HS-27A (cell line): ENCODE data around the gene ELOVL7.
A peak's percentile ranks its signal among the peaks of the same experiment; 100 is the strongest.
"Not testable (repeated sequence)": the region's sequence is repeated elsewhere in the genome, so short reads cannot be mapped to it uniquely, and the experiment has no call there.

Experiments
- DNase-seq: peaks from one replicate; pipeline ENCODE4 v3.0.0-alpha.2; 2012; ENCODE audit warnings: low read depth, missing footprints

Gene ELOVL7

DNA sequence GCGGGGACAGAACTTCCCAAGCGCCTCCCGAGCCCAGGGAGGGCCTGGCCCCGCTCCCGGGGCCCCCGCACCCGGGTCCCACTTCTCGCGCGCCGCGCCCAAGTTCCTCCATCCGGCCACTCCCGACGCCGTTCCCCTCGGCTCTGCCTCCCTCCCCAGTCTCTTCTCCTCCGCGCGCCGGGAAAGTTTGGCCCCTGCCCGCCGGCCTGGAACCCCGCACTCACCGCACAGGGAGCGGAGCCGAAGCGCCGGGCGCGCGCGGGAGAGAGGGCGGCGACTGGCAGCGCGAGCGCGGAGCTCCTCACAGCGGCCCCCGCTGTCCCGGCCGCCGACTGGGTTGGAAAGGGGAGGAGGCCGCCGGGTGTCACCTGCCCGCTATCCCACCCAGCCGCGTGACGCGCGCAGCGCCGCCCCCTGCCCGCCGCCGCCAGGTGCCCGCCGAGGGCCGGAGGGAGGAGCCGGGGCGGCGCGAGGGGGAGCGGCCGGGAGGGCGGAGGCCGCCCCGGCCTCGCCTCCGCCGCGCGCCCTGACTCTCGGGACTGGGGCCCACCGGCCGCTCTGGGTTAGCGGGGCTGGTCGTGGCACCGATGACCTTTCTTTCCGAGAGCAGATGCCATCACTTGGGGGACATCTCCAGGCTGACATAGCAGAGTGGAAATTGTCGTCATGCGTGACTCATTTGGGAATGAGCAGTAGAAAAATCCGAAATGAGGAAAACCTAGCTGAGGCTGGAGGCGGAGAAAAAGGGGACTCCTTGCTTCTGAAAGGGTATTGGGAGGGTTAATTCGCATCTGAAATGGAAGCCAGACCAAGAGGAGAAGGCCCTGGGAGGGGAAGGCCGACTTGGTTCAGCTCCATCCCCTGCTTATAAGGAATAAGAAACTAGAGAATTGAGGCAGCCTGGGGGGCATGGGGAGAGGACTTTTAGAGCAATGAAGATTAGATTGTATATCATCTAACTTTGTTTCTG, at the start of gene ELOVL7:
Gene ELOVL7, minus strand, starts transcription at position 334 of the 970 bp plus-strand sequence. CDS start 56,872 bp downstream, outside the sequence.
- DNase-seq, result no peak

DNA sequence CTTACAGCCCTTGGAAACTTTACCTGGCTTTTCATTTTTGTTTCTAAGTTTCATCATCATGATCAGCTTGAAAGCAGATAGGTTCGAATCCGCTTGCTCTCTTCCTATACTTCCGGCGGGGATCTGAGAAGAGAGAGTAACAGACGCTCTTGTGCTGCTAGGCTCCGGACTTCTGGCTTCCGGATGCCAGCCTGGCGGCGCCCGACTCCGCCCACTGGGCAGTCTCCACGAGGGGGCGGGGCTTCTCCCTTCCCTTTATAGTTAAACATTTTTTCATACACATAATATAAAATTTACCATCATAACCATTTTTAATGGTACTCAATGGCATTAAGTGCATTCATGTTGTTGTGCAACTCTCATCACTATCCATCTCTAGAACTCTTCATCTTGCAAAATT, 49.5 kb upstream of the ELOVL7 start:
- DNase-seq, result no peak

DNA sequence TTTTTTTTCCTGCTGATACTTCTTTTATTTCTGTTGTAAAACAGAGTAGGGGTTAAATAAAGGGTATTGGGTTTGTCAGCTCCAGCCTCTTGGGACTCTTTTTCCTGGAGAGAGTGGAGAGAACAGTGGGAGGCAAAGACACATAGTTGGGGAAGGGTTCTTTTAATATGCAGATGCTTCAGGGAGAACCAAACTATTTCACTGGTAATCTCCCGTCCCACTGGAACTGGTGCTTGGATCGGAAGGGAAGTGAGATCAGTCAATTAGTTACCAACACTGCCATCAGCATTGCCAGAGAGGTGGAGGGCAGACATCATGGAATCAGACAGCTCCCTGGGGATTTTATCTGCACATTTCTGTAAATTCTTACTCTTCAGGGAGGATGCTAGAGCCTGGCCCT, 47.6 kb upstream of the ELOVL7 start:
- DNase-seq, result no peak

DNA sequence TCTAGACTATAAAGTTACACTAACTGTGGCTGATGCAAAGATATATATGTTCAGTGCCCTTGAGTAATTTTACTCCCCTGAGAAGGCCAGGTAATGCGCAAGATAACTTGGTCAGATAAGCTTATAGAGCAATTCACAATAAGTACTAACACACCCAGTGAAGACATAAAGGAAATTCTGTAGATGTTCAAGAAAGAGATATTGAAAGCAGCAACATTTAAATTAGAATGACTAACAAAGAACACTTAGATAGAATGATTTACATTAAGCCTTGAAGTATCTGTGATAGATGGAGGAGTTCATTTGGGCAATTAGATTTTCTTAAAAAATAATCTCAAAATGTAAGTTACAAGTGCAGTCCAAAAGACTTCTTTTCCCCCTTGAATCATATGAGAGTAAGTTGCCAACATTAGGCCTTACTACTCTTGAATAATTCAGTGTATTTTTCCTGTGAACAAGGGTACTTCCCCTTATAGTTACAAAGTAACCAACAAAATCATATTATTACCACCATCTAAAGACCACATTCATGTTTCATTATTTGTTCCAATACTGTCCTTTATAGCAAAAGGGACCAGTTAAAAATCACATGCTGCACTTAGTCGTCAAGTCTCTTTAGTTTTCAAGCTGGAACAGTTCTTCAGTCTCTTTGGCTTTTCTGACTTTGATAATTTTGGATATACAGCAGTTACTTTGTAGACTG, 44.4 kb upstream of the ELOVL7 start:
- DNase-seq, result no peak

DNA sequence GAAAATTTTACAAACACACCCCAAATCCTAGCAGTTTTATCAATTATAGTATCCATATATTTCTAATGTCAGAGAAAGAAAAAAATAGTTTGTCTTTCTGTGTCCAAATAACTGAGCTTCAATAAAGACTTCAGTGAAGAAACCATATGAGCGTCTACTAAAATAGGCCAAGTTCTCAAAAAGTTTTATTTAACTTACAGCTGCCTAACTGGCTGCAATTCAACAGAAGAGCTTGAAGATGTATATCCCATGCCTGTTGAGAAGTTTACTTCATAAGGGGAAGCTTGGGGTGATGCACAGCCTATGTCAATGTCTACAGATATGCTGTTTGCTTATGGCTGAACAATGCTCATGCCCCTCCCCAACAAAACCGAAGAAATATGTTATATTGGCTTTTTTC, 43.7 kb upstream of the ELOVL7 start:
- DNase-seq, result no peak

DNA sequence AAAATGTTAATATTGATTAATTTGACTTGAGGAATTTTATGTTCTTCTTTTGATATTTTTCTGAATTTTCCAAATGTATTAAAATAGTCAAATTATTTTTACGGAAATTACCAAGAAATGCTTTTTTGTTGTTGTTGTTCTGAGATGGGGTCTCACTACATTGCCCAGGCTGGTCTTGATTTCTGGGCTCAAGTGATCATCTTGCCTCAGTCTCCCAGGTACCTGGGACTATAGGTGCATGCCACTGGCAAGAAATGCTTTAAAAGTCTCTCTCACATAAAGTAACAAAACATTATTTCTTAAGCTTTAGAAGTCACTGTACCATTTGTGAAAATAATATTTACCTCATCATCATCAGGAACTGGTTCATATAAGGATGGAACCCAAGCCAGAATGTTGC, 43.0 kb upstream of the ELOVL7 start:
- no peak for DNase-seq

DNA sequence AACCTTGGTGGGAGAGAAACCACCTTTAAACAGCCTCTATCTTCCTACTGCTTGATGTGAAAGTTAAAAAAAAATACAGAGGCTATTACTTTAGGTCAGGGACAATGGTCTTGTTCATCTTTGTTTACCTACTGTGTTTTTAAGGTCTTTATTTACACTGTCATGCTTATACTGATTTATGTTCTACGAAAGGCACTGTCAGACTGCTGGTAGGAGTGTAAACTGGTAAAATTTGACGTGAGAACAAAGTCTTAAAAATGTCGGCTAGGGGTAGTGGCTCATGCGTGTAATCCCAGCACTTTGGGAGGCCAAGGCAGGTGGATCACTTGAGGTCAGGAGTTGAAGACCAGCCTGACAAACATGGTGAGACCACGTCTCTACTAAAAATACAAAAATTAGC, 42.1 kb upstream of the ELOVL7 start:
- no peak for DNase-seq

DNA sequence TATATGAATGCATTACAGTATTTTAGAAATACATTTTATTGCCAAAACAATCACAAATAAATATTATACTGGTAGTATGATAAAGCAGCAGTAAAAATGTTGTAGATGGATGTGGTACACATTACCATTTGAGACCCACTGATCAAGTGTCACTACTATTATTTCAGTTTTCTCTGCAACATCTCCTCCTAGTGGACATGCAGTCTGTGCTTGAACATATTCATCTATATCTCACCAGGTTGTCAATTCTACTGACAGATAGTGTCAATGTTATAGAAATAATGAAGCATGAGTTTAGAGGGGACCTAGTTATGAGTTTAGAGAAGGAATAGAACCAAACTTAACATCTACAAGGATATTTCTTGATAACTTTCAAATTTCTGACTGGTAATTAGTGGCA, 39.2 kb upstream of the ELOVL7 start:
- DNase-seq, result no peak

DNA sequence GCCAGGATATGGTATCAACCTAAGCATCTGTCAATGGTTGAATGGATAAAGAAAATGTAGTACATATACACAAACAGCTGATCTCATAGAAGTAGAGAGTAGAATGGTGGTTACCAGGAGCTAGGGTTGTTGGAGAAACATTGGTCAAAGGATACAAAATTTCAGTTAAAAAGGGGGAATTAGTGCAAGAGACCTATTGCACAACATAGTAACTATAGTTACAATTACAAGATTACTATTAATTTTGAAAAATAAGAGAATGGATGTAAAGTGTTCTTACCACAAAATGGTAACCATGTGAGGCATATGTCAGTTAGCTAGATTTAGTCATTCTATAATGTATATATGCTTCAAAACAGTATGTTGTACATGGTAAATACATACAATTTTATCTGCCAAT, 28.8 kb upstream of the ELOVL7 start:
- no peak for DNase-seq

DNA sequence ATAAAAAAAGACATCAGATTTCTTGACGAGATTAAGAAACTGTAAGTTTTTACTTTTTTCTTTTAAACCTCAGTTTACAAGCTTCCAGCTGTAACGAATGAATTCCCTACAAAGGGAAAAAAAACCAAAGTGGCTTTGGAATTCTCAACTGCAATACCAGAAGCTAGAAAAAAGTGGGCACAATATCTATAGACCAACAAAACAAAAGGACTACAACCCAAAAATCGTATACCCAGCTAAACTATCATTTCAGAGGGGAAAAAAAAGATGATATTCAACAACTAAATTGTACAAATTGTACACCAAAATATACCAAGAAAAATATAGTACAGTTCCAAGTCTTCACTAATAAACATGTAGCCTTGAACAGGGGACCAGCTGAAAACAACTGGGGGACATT, 26.8 kb upstream of the ELOVL7 start:
- no peak for DNase-seq

DNA sequence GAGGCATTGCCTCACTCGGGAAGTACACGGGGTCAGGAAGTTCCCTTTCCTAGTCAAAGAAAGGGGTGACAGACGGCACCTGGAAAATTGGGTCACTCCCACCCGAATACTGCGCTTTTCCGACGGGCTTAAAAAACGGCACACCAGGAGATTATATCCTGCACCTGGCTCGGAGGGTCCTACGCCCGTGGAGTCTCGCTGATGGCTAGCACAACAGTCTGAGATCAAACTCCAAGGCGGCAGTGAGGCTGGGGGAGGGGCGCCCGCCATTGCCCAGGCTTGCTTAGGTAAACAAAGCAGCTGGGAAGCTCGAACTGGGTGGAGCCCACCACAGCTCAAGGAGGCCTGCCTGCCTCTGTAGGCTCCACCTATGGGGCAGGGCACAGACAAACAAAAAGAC, 16.5 kb upstream of the ELOVL7 start:
- not testable (repeated sequence) for DNase-seq

DNA sequence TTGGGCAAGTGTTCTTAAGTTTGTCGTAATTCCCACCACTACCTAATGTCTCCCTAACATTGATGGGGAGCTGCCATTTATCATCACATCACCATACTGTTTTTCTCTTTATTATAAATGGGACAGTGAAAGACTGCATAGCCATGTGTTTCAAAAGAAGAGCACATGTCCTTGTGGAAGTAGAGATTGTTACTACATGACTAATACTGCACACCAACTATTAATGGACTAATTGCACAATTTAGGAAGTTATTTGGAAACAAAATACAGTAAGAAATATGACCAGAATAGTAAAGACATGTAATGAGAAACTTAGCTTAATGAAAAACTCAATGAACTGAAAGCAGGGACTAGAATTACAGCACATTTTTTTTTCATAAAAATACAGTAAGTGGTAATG, 12.0 kb upstream of the ELOVL7 start:
- DNase-seq, result no peak

DNA sequence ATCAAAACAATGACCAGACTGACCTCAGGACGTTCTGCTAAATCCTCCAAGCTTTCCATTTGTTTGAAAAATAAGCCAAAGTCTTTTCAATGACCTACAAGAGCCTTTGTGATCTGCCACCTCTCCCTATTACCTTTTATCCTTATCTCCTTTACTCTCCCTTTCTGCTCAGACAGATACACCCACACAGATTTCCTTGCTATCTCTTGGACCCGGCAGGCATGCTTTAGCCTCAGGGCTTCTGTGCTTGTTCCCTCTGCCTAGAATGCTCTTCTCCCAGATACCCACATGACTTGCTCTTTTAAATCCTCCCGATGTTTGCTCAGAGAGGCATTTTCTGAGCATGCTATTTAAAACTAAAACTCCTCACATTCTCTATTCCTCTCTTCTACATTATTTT, 8.9 kb upstream of the ELOVL7 start:
- DNase-seq, result no peak

DNA sequence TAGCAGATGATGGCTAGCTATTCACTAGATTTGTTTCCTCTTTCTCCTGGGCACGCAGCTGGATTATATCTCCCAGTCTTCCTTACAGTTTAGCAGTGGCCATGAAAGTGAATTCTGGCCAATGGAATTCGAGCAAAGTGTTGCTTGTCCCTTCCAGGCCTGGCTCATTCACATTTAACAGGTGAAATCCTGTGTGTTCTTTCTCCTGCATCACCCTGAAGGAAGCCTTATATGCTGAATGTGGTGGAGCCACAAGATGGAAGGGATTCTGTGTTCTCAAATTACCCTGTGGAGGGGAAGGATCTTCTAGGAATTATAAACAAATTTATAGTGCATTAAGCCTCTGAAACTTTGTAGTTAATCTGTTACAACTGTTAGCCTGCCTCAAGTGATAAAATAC, 8.2 kb upstream of the ELOVL7 start:
- DNase-seq, result no peak

DNA sequence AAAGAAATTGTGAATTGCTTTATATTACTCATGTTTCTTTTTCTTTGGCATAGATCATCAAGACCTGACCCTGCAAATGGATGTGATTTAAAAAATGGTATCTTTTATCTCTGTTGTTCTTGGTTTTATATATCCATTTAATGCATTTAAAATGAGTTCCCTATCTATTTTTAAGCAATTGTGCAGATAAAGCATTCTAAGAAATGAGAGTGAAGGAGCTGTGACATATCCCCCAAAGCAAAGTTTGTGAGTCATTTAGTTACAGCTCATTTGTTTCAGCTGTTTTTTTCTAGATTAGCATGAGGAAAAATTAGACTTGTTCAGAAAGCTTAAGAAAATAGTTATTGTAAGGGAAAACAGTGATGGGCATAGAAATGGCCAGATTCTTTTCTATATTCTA, 7.6 kb upstream of the ELOVL7 start:
- DNase-seq, result no peak

DNA sequence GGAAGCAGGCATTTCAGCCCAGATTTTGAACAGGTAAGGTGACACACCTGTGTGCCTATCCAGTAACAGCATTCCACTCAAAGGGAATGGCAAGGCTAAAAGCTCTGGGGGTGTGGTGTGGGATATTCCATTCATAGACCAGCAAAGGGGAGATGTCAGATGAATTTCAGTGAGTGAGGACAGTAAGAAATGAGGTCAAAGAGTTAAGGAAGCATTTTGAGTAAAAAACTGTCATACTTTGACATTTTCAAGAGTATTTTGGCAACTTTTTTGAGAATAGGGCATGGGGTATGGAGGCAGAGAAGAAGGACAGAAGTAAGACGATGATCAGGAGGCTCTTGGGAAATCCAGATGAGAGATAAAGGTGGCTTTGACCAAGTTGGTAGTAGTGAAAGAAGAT, 2.2 kb upstream of the ELOVL7 start:
- no peak for DNase-seq

DNA sequence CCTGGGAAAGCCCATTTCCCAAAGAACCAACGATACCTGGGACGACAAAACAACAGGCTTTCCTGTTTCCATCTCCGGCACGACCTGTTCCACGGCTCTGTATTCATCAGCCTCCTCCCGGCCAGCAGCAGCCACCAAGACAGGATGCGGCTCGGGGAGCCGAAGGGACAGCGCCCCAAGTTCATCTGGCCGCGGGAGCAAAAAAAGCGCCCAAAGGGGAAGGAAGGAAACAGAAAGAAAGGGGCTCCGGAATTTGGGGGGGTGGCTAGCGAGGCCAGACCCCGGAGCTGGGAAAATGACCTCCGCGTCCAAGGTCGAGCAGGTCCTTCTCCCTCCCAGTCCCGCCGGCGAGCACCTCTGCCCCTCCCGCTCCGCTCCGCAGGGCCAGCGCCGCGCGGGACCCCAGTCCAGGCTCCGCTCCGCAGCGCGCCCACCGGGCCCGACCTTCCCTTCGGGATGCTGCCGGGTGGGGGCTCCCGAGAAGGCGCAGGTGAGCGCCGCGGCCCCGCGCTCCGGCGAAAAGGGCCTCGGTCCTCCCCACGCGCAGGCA, 608 bp downstream of the ELOVL7 start:
- no peak for DNase-seq

DNA sequence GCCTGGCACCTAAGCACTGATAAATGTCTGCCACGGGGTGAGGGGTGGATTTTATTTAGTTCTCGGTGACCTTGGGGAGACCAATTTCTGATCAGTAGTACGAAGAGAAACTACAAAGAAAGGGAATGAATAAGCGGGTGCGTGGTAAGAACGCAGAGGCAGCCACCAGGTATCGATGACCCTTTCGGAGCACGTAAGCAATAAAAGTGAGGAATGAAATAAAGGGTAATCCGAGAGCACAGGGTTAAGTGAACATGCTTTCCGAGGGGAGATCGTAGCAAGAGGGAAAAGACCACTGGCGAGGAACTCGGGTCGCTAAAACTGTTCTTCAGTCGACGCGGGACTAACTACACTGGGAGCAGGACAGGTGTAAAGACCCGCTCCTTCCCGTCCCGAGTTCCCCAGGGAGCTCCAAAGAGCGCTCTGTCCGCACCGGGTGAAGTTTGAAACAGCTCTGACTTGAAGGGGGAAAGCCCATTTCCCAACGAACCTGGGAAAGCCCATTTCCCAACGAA, 1.1 kb downstream of the ELOVL7 start:
- no peak for DNase-seq

DNA sequence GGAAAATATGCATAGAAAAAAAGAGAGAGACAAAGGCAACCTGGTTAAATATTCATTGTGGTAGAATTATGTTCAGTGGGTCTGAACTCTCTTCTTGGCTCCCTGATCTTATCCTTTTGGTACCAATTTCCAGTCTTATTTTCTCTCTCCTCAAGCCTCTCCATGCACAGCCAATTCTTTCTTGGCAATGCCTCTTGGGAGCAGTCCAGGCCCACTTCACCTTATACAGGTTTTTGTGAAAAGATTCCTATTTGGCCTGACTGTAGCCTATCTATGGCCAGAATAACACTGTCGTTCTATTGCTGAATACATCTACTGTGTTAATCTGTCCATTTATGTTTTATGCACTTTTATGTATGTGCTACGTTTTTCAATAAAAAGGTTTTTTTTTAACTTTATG, 2.7 kb downstream of the ELOVL7 start:
- no peak for DNase-seq

DNA sequence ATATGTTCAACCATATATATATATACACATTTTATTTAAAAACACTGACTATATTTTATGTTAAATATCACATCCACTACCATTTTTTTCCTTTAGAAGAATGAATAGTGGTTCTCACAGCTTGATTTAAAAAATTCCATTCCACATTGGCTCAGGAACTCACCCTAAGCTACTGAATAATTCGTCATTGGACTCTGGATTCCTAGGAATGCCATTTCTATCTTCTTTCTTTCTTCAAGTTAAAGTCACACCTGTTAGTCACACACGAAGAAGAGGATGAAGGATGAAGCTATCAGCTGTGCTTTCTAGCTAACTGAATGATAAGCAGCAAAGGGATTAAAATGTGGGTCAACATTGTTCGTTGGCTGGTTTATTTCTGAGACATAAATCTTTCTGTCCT, 7.9 kb downstream of the ELOVL7 start:
- DNase-seq, result no peak

DNA sequence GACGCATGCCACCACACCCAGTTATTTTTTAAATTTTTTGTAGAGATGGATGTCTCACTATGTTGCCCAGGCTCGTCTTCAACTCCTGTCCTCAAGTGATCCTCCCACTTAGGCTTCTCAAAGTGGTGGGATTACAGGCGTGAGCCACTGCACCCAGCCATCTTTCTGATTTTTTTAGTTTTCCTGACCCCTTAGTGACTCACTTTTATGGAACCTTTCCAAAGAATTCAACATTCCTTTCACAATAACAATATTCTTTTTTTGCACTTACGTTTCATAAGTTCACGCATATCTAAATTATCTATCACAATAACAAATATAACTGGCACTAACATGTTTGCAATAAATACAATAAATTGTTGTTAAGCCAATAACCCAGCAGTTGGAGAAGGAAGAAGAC, 8.5 kb downstream of the ELOVL7 start:
- DNase-seq, result peak; percentile 47

DNA sequence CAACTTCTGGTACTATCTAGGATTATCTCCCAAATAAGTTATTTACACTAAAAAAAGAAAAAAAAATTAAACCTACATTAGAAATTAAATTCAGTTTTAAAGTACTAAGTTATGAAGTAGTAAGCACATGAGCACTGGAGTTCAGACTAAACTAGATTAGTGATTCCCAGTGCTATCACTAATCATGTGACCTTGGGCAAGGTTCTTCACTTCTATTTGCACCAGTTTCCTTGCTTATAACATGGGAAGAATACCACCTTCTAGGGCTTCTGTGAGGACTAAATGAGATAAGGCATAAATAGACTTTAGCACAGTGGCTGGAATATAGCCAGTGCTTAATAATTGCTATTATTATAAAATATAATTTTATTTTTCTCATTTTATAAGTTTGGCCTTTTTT, 10.5 kb downstream of the ELOVL7 start:
- DNase-seq, result no peak

DNA sequence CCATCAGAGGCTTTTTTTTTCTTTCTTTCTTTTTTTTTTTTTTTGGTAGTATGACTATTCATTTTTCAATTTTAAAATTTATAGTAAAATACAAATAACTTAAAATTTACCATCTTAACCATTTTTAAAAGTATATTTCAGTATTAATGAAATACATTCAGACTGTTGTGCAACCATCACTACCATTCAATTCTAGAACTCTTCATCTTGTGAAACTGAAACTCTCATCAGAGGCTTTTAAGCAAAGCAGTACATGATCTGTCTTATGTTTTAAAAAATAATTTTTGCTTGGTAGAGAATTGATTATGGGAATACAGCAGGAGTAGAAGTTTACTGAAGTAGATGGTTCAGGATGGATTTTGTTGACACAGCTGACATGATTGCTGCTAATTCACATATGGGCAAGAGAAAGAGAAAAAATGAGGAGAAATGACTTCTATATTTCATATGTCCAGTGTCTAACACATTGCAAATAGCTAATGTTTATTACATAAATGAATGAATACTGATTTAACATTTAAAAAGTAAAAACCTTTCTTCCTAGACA, 13.4 kb downstream of the ELOVL7 start:
- DNase-seq, result no peak
